Body of pancreas (tissue), 4 donors: ENCODE data around the gene MTX1. TPM values are rescaled to one million over a fixed set of nuclear protein-coding genes. Genes with fewer than 3 reads are reported as not detected.

Experiments used
- ATAC-seq: fragments of 150-250 bp; one replicate; pipeline ENCODE4 v1.9.1; 2016
- DNase-seq, 4 donors: peaks; one replicate each; pipeline ENCODE4 v3.0.0-alpha.2; 2019
- H3K27ac ChIP-seq, 4 donors: fragments of 200-600 bp; sonication (generic); 1 replicate in 3 of 4; 2 replicates in 1 of 4; pipeline versions ENCODE4 v1.5.1 to v1.6.1; 2016 to 2019; ENCODE audit warnings: mild to moderate bottlenecking in 1 of 4, mixed read lengths in 1 of 4, moderate library complexity in 1 of 4
- H3K27me3 ChIP-seq, 2 donors: fragments of 200-600 bp; sonication (generic); one replicate each; pipeline ENCODE4 v1.6.0; 2016; ENCODE audit warnings: mild to moderate bottlenecking in 1 of 2
- H3K36me3 ChIP-seq, 2 donors: fragments of 200-600 bp; sonication (generic); replicated peaks in 1 of 2; 2 replicates each; pipeline ENCODE4 v1.5.1; 2016; ENCODE audit warnings: low read depth in 2 of 2; ENCODE audit not compliant: insufficient read depth in 1 of 2
- H3K4me1 ChIP-seq: fragments of 200-600 bp; sonication (generic); one replicate; pipeline ENCODE4 v1.6.0; 2016
- H3K4me3 ChIP-seq, 2 donors: fragments of 200-600 bp; sonication (generic); 1 replicate in 1 of 2; 2 replicates in 1 of 2; pipeline ENCODE4 v1.5.1; 2016 to 2019
- H3K9me3 ChIP-seq, 3 donors: fragments of 200-600 bp; sonication (generic); 1 replicate in 2 of 3; 2 replicates in 1 of 3; pipeline ENCODE4 v1.5.1; 2016
- CTCF ChIP-seq, 7 experiments: fragments of 450-650 bp in 4 of 7; fragments of 200-600 bp in 3 of 7; sonication (generic) in 3 of 7; IDR thresholded peaks; one replicate each; pipeline ENCODE4 v1.5.1; 2016 to 2019; ENCODE audit warnings: antibody characterized with exemption in 7 of 7
- POLR2A ChIP-seq, 3 donors: fragments of 450-650 bp; IDR thresholded peaks; one replicate each; pipeline ENCODE4 v1.6.1; 2016; ENCODE audit warnings: antibody characterized with exemption in 3 of 3, mild to moderate bottlenecking in 2 of 3
- WGBS, 2 donors: methylation state at CpG; one replicate each; pipeline ENCODE4 v1.1.5; 2017; 5-methylcytosine and 5-hydroxymethylcytosine counted together
- intact Hi-C: fragments of 100-400 bp; cut with DNase I; formaldehyde crosslinking; loops from one replicate; pipeline ENCODE4 v1.15.1; 2023
- total RNA-seq, 2 donors: library from RNA; depleted of rRNA; stranded (reverse); fragments of >200 nt; gene quantifications; one replicate each; pipeline ENCODE4 v1.1.0, GENCODE V29; 2016

MTX1 gene
- total RNA-seq, 2 donors from 2014 or later, result 5.9 to 16.3 TPM

- no peaks in the 10 kb centered on the region for H3K27me3 ChIP-seq
- H3K9me3 ChIP-seq, result no peaks in the 10 kb centered on the region
- no peak overlapping the region for H3K27ac ChIP-seq
- no peak for DNase-seq
- intact Hi-C loops, result no loop called here
- H3K36me3 ChIP-seq, result no peaks in the 10 kb centered on the region
- H3K4me3 ChIP-seq, result no peak overlapping the region
- TF ChIP-seq POLR2A (IDR thresholded peaks at IDR 0.05) (no peak), CTCF (IDR thresholded peaks at IDR 0.05) (no peak)
- WGBS, 2 donors, result 63 to 76% methylated on average over 7 to 9 of the region's 9 CpGs
- peaks cover 23% of the 10 kb centered on the region for H3K4me1 ChIP-seq
- no peak for ATAC-seq
Observed at GRCh38 chr1:155205969-155206593, 2.4 kb upstream of the MTX1 start.

- Histone ChIP-seq H3K27me3 (no peaks in the 10 kb centered on the region), H3K9me3 (no peaks in the 10 kb centered on the region), H3K4me3 (no peak overlapping the region), H3K36me3 (no peaks in the 10 kb centered on the region), H3K27ac (peak overlapping the region; percentile 90 to 99 (median 96)), H3K4me1 (peaks cover 23% of the 10 kb centered on the region)
- ATAC-seq, result peak; percentile 30
- 21 to 23% methylated on average over 11 to 13 of the region's 13 CpGs for WGBS, 2 donors
- peak; percentile 83 to 89 (median 86) for DNase-seq
- no peak for TF ChIP-seq POLR2A (IDR thresholded peaks at IDR 0.05)
- peak; percentile 62 to 88 (median 75) for TF ChIP-seq CTCF (IDR thresholded peaks at IDR 0.05)
- intact Hi-C loops, result no loop called here
Observed at GRCh38 chr1:155206891-155207805, 1.3 kb upstream of the MTX1 start.

GRCh38 chr1:155207806-155208540 lies 522 bp upstream of the MTX1 start, which contains the start of gene THBS3:
THBS3 (minus strand) TSS chr1:155207897; CDS start chr1:155207876, 21 bp downstream.
- 30 to 38% methylated on average over 11 to 17 of the region's 17 CpGs for WGBS, 2 donors
- ATAC-seq, result peak; percentile 4
- Histone ChIP-seq H3K4me3 (peak within 1 kb of the TSS; percentile 92 to 97), H3K9me3 (no peaks in the 10 kb centered on the region), H3K36me3 (no peaks in the 10 kb centered on the region), H3K27ac (peak within 1 kb of the TSS; percentile 90 to 99 (median 96)), H3K27me3 (no peaks in the 10 kb centered on the region), H3K4me1 (peaks cover 23% of the 10 kb centered on the region)
- TF ChIP-seq CTCF (IDR thresholded peaks at IDR 0.05) (no peak), POLR2A (IDR thresholded peaks at IDR 0.05) (no peak)
- peak in 1 of 4 donors; percentile 32 for DNase-seq
- intact Hi-C loops, result no loop called here

GRCh38 chr1:155209312-155209721 lies 822 bp downstream of the MTX1 start:
- WGBS, 2 donors, result 4% methylated on average over 12 to 13 of the region's 13 CpGs
- TF ChIP-seq CTCF (IDR thresholded peaks at IDR 0.05) (no peak), POLR2A (IDR thresholded peaks at IDR 0.05) (peak in 1 of 3 donors; percentile 60)

More at GRCh38 chr1:155209312-155209721, 822 bp downstream of the MTX1 start:
- Histone ChIP-seq H3K4me3 (peak overlapping the region; percentile 92 to 97), H3K36me3 (no peaks in the 10 kb centered on the region), H3K27ac (peak overlapping the region; percentile 90 to 99 (median 96)), H3K27me3 (no peaks in the 10 kb centered on the region), H3K9me3 (no peaks in the 10 kb centered on the region), H3K4me1 (peaks cover 23% of the 10 kb centered on the region)
- no peak for ATAC-seq
- intact Hi-C loops, result no loop called here
- no peak for DNase-seq
